ENCODE measurements around the gene AGFG1. TPM values are rescaled to one million over a fixed set of nuclear protein-coding genes. Genes with fewer than 3 reads are reported as not detected.

AGFG1 gene
- 10 to 100 TPM; 47.8 to 75.7 TPM for total RNA-seq

DNA sequence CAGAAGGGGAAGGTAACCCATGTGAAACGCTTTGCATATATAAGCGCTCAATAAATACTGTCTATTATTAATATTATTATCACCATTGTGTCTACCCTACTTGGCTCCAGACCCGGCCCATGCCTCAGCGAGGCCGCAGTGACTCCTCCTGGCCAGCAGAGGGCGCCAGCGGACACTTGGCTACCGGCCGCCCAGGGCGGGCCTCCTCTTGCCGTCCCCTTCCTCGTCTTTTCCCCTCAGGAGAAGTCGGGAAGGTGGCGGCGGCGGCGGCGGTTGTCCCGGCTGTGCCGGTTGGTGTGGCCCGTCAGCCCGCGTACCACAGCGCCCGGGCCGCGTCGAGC, at the start of gene AGFG1:
TSS of gene AGFG1 (plus strand) at position 233 of the 341 bp plus-strand sequence. CDS start 266 bp downstream, outside the sequence.
- Histone ChIP-seq H3K9me3 (no peaks in the 10 kb centered on the region), H3K36me3 (no peaks in the 10 kb centered on the region), H3K4me1 (peaks cover 0 to 32% of the 10 kb centered on the region in 2 donors), H3K4me3 (peak within 1 kb of the TSS; percentile 97 to 99), H3K27ac (peak within 1 kb of the TSS; percentile 90 to 92), H3K27me3 (no peaks in the 10 kb centered on the region)
- peak; percentile 82 for DNase-seq (ENCODE audit: low spot score)
- TF ChIP-seq, protein P1, sequence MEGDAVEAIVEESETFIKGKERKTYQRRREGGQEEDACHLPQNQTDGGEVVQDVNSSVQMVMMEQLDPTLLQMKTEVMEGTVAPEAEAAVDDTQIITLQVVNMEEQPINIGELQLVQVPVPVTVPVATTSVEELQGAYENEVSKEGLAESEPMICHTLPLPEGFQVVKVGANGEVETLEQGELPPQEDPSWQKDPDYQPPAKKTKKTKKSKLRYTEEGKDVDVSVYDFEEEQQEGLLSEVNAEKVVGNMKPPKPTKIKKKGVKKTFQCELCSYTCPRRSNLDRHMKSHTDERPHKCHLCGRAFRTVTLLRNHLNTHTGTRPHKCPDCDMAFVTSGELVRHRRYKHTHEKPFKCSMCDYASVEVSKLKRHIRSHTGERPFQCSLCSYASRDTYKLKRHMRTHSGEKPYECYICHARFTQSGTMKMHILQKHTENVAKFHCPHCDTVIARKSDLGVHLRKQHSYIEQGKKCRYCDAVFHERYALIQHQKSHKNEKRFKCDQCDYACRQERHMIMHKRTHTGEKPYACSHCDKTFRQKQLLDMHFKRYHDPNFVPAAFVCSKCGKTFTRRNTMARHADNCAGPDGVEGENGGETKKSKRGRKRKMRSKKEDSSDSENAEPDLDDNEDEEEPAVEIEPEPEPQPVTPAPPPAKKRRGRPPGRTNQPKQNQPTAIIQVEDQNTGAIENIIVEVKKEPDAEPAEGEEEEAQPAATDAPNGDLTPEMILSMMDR (IDR thresholded peaks at IDR 0.05): peak; percentile 98 to 99

DNA sequence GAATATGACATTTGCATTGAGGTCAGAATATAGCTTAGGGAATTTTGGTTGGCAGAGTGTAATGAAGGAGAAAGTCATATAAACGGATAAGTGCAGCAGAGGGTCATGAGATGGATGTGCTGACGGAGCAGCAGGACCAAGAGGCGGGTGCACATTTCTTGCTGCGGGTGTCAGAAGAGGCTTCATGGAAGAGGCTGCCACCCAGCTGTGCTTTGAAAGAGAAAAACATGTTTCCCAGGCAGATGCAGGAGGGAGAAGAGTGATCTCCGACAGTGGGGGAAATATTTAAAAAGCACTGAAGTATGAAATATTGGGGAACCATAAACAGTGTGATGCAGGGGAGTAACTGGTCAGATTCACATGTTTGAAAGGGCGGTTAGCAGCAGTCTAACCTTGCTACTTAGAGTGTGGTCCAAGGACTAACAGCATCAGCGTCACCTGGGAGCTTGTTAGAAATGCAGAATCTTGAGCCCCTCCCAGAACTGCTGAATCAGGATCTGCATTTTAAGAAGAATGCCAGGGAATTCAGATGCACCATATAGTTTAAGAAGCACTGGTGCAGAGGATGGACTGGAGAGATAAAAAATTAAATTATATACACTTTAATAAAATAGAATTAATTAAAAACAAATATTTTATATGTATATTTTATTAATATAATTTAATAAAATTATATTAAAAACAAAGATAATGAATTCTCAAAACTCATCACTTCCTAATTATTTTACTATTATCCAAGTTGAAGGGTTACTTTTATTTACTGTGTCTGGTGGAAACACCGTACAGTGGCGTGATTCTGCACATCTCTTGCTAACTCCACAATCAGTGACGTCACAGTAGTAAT, 48.1 kb upstream of the AGFG1 start:
- DNase-seq (ENCODE audit: low spot score): no peak
- no peaks in the 10 kb centered on the region for H3K9me3 ChIP-seq
- TF ChIP-seq, protein P1 (IDR thresholded peaks at IDR 0.05): no peak
- no peak overlapping the region for H3K4me3 ChIP-seq
- H3K4me1 ChIP-seq: no peaks in the 10 kb centered on the region
- no peak overlapping the region for H3K27ac ChIP-seq
- H3K27me3 ChIP-seq: no peaks in the 10 kb centered on the region
- no peaks in the 10 kb centered on the region for H3K36me3 ChIP-seq

DNA sequence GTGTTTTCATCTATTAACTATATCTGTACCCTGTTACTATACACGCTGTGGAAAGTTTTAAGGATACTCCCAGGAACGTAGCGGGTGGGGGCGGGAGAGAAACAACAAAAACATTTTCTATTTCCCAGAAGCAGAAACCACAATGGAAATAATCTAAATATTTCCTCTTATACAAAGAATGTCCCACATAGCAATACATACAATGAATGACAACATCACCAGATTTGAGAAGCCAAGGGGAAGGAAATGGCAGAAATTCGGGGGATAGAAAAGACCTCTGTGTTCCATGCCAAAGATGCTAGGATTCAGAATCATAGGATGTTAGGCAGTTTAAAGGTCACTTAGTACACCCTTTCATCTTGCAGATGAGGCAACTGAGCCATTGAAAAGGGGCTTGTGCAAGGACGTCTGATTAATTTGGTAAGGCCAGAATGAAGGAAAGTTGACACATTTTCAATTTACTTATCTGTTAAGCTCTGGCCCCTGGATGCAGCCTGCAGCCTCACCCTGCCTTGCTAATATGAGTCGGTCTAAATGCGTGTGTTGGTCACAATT, 43.1 kb upstream of the AGFG1 start:
- Histone ChIP-seq H3K4me3 (no peak overlapping the region), H3K27ac (no peak overlapping the region), H3K4me1 (no peaks in the 10 kb centered on the region), H3K36me3 (no peaks in the 10 kb centered on the region), H3K27me3 (no peaks in the 10 kb centered on the region), H3K9me3 (peaks cover 0 to 14% of the 10 kb centered on the region in 2 donors)
- TF ChIP-seq, protein P1 (IDR thresholded peaks at IDR 0.05): no peak
- DNase-seq (ENCODE audit: low spot score): no peak

DNA sequence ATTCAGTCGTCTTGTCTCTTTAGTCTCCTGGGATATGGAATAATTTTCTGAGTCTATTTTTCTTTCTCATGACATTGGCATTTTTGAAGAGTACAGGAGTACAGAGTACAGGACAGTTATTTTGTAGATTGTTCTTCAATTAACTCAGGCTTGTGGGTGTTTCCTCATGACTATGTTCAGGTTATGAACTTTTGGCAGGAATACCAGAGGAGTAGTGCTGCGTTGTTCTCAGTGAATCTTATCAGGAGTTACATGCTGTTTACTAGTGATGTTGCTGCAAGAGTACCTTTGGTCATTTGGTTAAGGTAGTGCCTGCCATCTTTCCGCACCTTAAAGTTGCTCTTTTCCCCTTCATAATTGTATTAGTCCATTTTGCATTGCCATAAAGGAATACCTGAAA, 41.3 kb upstream of the AGFG1 start:
- peaks cover 0 to 21% of the 10 kb centered on the region in 2 donors for H3K9me3 ChIP-seq
- H3K4me1 ChIP-seq: no peaks in the 10 kb centered on the region
- TF ChIP-seq, protein P1 (IDR thresholded peaks at IDR 0.05): no peak
- H3K27me3 ChIP-seq: no peaks in the 10 kb centered on the region
- H3K27ac ChIP-seq: no peak overlapping the region
- no peaks in the 10 kb centered on the region for H3K36me3 ChIP-seq
- no peak for DNase-seq (ENCODE audit: low spot score)
- H3K4me3 ChIP-seq: no peak overlapping the region

DNA sequence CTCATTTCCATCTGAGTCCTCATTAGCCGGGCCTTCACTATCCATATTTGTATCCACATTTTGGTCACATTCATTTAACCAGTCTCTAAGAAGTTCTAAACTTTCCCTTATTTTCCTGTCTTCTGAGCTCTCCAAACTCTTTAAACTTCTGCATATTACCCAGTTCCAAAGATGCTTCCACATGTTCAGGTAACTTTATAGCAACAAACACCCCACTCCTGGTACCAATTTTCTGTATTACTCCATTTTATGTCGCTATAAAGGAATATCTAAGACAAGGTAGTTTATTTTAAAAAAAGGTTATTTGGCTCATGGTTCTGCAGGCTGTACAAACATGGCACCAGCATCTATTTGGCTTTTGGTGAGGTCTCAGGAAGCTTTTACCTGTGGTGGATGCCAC, 38.8 kb upstream of the AGFG1 start:
- Histone ChIP-seq H3K27ac (no peak overlapping the region), H3K9me3 (peaks cover 0 to 21% of the 10 kb centered on the region in 2 donors), H3K36me3 (no peaks in the 10 kb centered on the region), H3K27me3 (no peaks in the 10 kb centered on the region), H3K4me1 (no peaks in the 10 kb centered on the region), H3K4me3 (no peak overlapping the region)
- TF ChIP-seq, protein P1 (IDR thresholded peaks at IDR 0.05): no peak
- DNase-seq (ENCODE audit: low spot score): no peak

All from right atrium auricular region (tissue), 2 donors.